WTC11 (cell line): Measurements from ENCODE around the gene CPXM2.

ENCODE experiments used
- CREM ChIP-seq: sonication (generic); formaldehyde crosslinking; IDR thresholded peaks from 2 replicates; pipeline ENCODE4 v1.8.1; 2022; ENCODE audit warnings: mild to moderate bottlenecking, missing genetic modification reagents, moderate library complexity
- CTCF ChIP-seq: fragments of 200-600 bp; IDR thresholded peaks from 2 replicates; pipeline ENCODE4 v1.8.0; 2022; ENCODE audit warnings: antibody characterized with exemption
- E2F4 ChIP-seq: sonication (generic); formaldehyde crosslinking; IDR thresholded peaks from 2 replicates; pipeline ENCODE4 v1.8.1; 2022; ENCODE audit warnings: low read depth, mild to moderate bottlenecking, moderate library complexity, missing genetic modification reagents, borderline replicate concordance
- ESRRA ChIP-seq: sonication (generic); formaldehyde crosslinking; IDR thresholded peaks from 2 replicates; pipeline ENCODE4 v1.8.1; 2022; ENCODE audit warnings: mild to moderate bottlenecking, missing genetic modification reagents, borderline replicate concordance
- IRF2 ChIP-seq: sonication (generic); formaldehyde crosslinking; IDR thresholded peaks from 2 replicates; pipeline ENCODE4 v1.8.0; 2022; ENCODE audit warnings: low read depth, missing genetic modification reagents, borderline replicate concordance
- NFYB ChIP-seq: sonication (generic); formaldehyde crosslinking; conservative IDR thresholded peaks from 2 replicates; pipeline ENCODE4 v1.8.0; 2022; ENCODE audit warnings: low read depth, missing genetic modification reagents
- STAT6 ChIP-seq: sonication (generic); formaldehyde crosslinking; conservative IDR thresholded peaks from 2 replicates; pipeline ENCODE4 v1.8.1; 2023; ENCODE audit warnings: mild to moderate bottlenecking, low read depth, missing genetic modification reagents, moderate library complexity
- USF2 ChIP-seq: sonication (generic); formaldehyde crosslinking; IDR thresholded peaks from 2 replicates; pipeline ENCODE4 v1.8.1; 2023; ENCODE audit warnings: mild to moderate bottlenecking, missing genetic modification reagents, moderate library complexity
- ZNF121 ChIP-seq: sonication (generic); formaldehyde crosslinking; IDR thresholded peaks from 2 replicates; pipeline ENCODE4 v1.8.0; 2023; ENCODE audit warnings: missing genetic modification reagents
- ZNF138 ChIP-seq: sonication (generic); formaldehyde crosslinking; conservative IDR thresholded peaks from 2 replicates; pipeline ENCODE4 v1.8.1; 2022; ENCODE audit warnings: mild to moderate bottlenecking, moderate library complexity, missing genetic modification reagents

GRCh38 chr10:123936426-123936825 is 44.8 kb upstream of the CPXM2 start:
- TF ChIP-seq ZNF138 (no peak), STAT6 (CRISPR knock-in tag) (no peak), E2F4 (CRISPR knock-in tag) (no peak), NFYB (no peak), IRF2 (CRISPR knock-in tag) (no peak), ZNF121 (CRISPR knock-in tag) (no peak), ESRRA (CRISPR knock-in tag) (no peak), CTCF (no peak), USF2 (CRISPR knock-in tag) (no peak), CREM (CRISPR knock-in tag) (no peak)
